HG03108 (cell line): Measurements from ENCODE around the gene WDR48.
A peak's percentile ranks its signal among the peaks of the same experiment; 100 is the strongest.

Experiments used
- ATAC-seq: cut with Tn5 transposase; IDR thresholded peaks from one replicate; pipeline ENCODE4 v1.9.1; 2021; ENCODE audit warnings: moderate library complexity; ENCODE audit not compliant: unreplicated experiment

WDR48 gene

GRCh38 chr3:39100500-39100886 is 48.7 kb downstream of the WDR48 start:
- no peak for ATAC-seq

- ATAC-seq = peak; percentile 49
These were observed 49.3 kb downstream of the WDR48 start for GRCh38 chr3:39101022-39101689.

GRCh38 chr3:39102504-39103323 is 50.9 kb downstream of the WDR48 start:
- no peak for ATAC-seq

DNA sequence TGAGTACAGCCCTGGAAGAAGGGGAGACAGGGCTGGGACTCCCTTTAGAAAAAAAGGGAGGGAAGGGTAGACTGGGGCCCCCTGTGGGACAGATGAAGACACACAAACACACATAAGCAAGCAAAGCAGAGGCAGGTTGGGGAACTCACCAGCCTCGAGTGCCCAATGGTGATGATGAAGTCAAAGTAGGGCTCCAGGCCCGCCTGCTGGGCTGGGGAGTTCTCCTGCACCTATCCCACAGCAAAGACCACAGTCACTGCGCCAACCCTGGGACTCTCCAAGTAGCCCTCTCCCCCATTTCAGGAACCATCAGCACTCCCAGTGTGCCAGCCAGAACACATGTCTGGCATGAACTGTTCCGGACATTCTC is 51.5 kb downstream of the WDR48 start:
- no peak for ATAC-seq

GRCh38 chr3:39103791-39104552 is 52.2 kb downstream of the WDR48 start:
- no peak for ATAC-seq

DNA sequence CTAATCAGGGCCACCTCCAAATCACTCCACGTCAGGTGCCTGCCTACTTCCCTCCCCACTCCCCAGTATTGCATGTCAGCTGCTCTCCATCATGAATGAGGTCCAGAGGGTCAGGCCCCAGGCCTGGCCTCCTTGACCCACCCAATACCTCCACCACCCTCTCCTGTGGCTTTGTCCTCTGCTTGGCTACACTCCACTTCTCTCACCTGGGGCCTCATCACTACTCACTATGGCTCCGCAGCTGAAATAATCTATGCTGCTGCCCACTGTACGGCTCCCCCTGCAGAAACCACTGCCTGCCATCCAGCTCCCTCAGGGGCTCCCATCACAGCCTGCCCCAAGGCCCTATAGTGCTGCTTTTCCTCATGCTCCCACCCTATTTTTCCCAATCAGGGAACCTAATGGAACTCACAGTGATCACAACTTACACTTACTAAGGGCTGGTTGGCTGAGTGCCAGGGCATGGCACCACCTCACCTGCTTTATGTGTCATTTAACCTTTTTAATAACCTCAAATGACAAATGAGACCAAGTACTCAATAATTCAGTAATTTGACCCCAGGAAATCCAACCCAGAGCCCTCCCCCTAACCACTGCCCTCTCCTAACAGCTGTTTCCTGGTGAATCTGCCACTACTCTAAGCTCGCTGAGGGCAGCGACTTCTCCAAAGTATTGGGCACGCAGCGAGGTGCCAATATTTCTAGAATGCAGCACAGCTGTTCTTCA is 53.3 kb downstream of the WDR48 start:
- ATAC-seq = no peak

DNA sequence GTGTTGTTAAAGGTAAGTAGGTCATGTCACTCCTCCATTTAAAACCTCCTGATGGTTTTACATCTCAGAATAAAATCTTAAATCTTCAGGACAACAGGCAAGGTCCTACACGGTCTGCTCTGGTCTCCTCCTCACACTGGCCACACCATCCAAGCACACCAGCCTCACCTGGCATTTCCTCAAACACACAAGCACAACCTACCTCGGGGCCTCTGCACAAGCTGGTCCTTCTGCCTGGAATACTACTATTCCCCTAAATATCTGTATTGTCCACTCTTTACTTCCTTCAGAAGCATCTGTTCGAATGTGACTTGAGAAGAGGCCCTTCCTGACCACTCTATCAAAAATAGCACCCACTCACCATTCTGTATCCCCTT is 53.9 kb downstream of the WDR48 start:
- no peak for ATAC-seq

DNA sequence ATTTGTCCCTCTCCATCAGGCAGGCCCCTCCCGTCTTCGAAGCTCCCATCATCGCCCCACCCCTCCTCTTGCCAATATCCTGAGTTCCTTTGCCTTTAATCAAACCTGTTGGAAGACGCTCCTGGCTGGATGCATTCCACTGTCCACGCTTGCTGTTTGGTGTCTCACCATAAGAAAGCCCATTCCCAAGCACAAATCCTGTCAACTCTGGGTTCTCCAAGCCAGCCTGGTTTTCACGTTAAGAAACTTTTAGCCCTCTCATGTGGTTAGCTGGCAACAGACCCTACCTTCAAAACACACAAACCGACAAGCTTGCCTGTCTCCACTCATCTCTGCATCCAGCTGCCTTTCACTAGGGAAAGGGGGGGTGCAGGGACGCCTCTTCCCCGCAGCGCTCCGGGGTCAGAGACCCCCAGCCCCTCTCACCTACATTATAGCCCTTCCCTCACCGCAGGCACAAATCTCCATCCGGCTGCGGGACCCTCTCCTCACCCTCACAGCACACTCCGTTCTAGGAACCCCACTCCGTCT is 54.5 kb downstream of the WDR48 start:
- ATAC-seq = no peak

DNA sequence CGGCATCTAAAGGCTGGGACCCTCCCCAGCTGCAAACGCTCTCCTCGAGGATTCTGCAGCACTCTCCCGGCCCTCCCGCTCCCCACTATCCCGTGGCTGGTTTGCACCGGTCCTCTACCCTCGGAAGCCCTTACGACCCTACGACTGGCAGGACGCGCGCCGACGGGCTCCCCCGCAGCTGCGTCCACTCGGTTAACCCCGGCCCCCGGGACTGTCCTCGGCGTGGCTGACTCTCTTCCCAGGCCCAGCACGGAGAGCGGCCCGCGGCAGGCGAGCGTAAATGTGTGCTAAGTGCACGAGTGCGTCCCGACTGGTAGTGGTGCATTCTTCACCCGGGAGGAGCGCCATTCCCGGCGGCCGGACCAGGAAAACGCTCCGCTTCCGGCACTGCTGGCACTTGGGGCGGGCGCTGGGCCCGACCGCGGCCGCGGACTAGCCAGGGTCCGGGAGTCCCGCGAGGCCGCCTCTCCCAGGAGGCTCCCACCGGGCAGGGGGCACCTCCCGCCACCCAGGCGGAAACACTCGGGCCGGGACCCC is 55.1 kb downstream of the WDR48 start:
- ATAC-seq = peak; percentile 6

DNA sequence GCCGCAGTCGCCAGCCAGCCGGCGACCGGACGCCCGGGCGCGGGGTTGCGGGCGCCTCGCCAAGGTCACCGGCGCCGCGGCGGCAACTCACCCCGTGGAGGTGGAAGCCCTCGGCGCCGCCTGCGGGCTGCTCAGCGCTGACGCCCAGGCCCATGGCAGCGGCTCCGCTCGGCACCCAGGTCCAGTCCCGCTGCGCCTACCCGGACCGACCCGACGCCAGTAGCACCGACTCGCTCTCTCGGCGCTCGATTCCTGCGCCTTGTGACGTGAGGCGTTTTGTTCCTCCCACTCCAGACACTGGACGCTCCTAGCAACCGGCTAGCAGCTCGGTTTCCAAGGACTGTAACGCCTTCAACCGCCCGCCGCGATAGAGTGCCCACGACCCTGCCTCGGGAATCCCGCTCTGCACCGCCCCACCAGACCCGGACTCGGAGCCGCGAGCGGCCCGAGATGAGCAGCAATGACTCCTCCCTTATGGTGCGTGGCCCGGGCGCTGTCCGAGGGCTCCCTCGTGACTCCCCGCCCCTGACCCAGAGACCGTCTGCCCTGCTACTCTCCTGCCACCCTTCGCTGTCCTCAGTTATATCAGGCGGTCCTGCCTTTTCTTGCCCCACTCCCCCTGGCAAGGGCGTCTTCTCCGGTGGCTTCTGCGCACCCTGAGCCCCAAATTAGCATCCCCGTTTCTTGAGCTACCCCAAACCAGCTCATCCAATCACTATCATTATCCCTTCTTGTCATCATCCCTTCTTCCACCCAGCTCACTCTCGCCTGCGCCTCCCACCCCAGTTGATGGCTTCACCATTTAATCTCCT is 55.8 kb downstream of the WDR48 start, which contains the start of the genes GORASP1 and TTC21A:
TSS of gene GORASP1 (minus strand) at position 240 of the 812 bp plus-strand sequence. CDS start at position 154, 86 bp downstream.
TSS of gene TTC21A (plus strand) at position 293 of the 812 bp plus-strand sequence. CDS start at position 451, 158 bp downstream.
- peak; percentile 53 for ATAC-seq

- peak; percentile 76 for ATAC-seq
These were observed 56.4 kb downstream of the WDR48 start for GRCh38 chr3:39108200-39108710.

DNA sequence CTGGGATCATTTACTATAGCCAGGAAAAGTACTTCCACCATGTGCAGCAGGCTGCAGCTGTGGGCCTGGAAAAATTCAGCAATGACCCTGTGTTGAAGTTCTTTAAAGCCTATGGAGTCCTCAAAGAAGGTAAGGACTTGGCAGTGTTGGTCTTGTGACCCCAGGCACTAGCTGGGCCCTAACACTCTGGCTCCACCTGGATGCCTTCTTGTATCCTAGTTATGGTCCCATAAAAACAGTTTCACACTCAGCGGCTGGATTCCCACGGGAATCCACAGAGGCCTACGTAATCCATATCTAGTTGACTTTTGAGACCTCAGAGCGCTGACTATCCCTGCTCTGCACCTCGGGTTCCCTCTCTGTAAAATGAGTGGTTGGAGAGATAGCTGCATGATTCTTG is 57.3 kb downstream of the WDR48 start:
- ATAC-seq = no peak

DNA sequence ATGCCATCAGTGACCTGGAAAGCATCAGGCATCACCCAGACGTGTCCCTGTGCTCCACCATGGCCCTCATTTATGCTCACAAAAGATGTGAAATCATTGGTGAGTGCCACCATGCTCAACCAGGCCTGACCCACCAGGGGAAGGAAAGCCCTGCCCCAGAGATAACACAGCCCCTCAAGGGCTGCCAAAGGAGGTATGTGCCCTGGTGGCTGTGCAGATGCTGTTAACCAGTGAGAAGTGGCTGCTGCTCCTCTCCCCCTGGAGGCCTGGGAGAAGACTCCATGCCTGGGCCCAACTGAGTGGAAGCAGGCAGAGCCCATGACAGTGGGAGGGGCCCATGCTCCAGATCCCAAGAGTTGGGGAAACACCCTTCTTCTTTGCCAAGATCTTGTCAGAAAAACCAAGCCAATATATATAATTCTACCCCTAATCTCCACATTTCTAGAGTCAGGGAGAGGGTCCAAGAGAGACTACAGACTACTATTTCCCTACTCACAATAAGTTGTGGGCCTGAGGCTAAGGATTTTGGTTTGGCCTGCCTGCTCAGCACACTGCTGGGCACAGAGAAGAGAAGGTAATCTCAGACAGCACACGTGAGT is 58.3 kb downstream of the WDR48 start:
- no peak for ATAC-seq

- ATAC-seq = no peak
These were observed 60.3 kb downstream of the WDR48 start for GRCh38 chr3:39112113-39112512.

GRCh38 chr3:39112535-39112934 is 60.7 kb downstream of the WDR48 start:
- no peak for ATAC-seq

DNA sequence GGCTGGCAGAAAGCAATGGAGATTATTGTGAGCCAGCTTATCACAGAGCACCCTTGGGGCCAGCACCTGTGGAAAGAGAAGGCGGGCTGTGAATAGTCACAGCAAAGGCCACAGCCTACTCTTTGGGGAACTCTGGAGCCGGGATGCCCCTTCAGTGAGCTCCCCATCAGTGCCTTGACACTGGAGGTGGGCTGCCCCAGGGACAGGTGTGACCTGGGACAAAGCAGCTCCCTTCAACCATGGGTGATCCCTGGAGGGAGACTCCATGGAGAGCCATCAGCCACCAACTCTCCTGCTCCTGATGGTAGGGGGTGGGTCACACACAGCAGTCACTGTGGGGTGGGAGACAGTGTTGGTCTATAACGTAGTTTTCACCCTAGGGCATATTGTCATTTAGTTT is 61.5 kb downstream of the WDR48 start:
- no peak for ATAC-seq

DNA sequence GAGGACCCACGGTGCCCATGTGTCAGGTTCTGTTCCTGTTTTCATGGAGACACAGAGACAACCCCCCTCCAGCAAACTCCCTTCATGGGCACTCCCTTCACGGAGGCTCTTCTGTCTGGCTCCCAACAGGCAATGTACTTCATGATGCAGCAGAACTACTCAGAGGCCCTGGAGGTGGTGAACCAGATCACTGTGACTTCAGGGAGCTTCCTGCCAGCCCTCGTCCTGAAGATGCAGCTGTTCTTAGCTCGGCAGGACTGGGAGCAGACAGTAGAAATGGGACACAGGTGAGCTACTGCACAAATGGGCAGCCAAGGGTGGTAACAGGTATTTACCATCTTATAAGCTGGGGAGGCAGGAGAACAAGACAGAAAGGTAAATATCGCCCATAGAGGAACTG is 62.6 kb downstream of the WDR48 start:
- ATAC-seq = no peak

- no peak for ATAC-seq
These were observed 64.1 kb downstream of the WDR48 start for GRCh38 chr3:39115870-39116269.

- no peak for ATAC-seq
These were observed 66.3 kb downstream of the WDR48 start for GRCh38 chr3:39118079-39118478.
